Choroid plexus epithelial cell (primary cell): ENCODE data around the gene EARS2.

Experiments
- DNase-seq: peaks from one replicate; pipeline ENCODE4 v3.0.0-alpha.2; 2010; ENCODE audit warnings: low read depth
- H3K4me3 ChIP-seq: 2 replicates; pipeline ENCODE4 v1.5.1; 2011; ENCODE audit warnings: low read depth, mild to moderate bottlenecking, control low read depth, low read length, moderate library complexity
- CTCF ChIP-seq: conservative IDR thresholded peaks from 2 replicates; pipeline ENCODE4 v1.5.1; 2011; ENCODE audit warnings: low read depth, mild to moderate bottlenecking, control low read depth, inconsistent platforms, low read length, moderate library complexity

EARS2 gene

GRCh38 chr16:23500212-23500861 lies 56.8 kb downstream of the EARS2 start:
- TF ChIP-seq CTCF: no peak
- DNase-seq: no peak
- H3K4me3 ChIP-seq: no peak overlapping the region

- TF ChIP-seq CTCF: no peak
- DNase-seq: no peak
- no peak overlapping the region for H3K4me3 ChIP-seq
Observed at GRCh38 chr16:23499801-23500200, 57.3 kb downstream of the EARS2 start.

GRCh38 chr16:23498863-23499262 lies 58.3 kb downstream of the EARS2 start:
- TF ChIP-seq CTCF: no peak
- no peak overlapping the region for H3K4me3 ChIP-seq
- no peak for DNase-seq

GRCh38 chr16:23497543-23497868 lies 59.6 kb downstream of the EARS2 start:
- no peak for TF ChIP-seq CTCF
- H3K4me3 ChIP-seq: no peak overlapping the region
- DNase-seq: no peak

- TF ChIP-seq CTCF: no peak
- peak; percentile 29 for DNase-seq
- H3K4me3 ChIP-seq: no peak overlapping the region
Observed at GRCh38 chr16:23496821-23497542, 60.2 kb downstream of the EARS2 start.

GRCh38 chr16:23495671-23496070 lies 61.5 kb downstream of the EARS2 start:
- no peak overlapping the region for H3K4me3 ChIP-seq
- TF ChIP-seq CTCF: no peak
- DNase-seq: no peak

- DNase-seq: no peak
- H3K4me3 ChIP-seq: no peak overlapping the region
- TF ChIP-seq CTCF: no peak
Observed at GRCh38 chr16:23494188-23494587, 63.0 kb downstream of the EARS2 start.
